Endometrium (tissue), 2 donors: ENCODE results near the gene ZNF804A.

Experiments used
- FAIRE-seq: peaks from 2 replicates; lab custom pipeline; 2012; peaks lifted over from hg19 to GRCh38; lab: Jason Lieb, UNC
- donor health status: control.
- donor health status: control.

The ZNF804A gene

GRCh38 chr2:184945824-184946223 is 347.5 kb downstream of the ZNF804A start:
- no peak for FAIRE-seq

GRCh38 chr2:184956856-184957255 is 358.5 kb downstream of the ZNF804A start:
- FAIRE-seq = no peak

DNA sequence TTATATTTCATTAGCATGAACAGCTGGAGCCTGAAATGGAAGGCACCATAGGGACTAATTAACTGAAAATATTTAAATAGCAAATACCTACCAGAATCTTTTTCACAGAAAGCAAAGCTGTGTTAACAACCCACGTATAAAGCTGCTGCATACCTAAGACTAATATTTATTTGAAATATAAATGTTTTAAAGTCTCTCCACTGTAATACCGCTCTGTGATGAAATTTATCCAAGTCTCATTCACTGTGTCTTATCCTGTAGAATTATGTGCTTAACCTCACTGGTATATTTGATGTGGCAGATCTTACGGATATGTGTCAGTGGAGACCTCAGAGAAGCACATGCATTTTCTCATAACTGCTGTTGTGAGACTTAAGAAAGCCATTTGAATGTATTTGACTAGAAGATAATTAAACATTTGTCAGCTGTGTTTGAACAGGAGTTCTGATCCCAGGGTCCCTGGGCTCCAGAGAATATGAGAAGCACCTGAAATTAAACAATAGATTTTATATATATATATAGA is 373.3 kb downstream of the ZNF804A start:
- FAIRE-seq = no peak
